K562 (cell line): ENCODE results near the gene ODAPH. TPM values are rescaled to one million over a fixed set of nuclear protein-coding genes. Genes with fewer than 3 reads are reported as not detected.

Experiments used
- ATAC-seq: fragments of 200-7000 bp; cut with Tn5 transposase; 3 replicates; pipeline ENCODE4 v1.9.1; 2020; ENCODE audit warnings: moderate library complexity
- BruUV-seq: library from RNA; stranded (reverse); fragments of 400-500 nt; replicated peaks from 2 replicates; lab custom pipeline; 2021; lab: Mats Ljungman, UMichigan
- CTCF ChIA-PET: fragments of 300-600 bp; formaldehyde crosslinking; extraction: SDS; loops from one replicate; lab custom pipeline; 2021; ENCODE audit warnings: low intra/inter-chr PET ratio; lab: Yijun Ruan, JAX
- POLR2A ChIA-PET: fragments of 300-600, 350-650 bp; sonication (Branson Sonifier 250); formaldehyde crosslinking; extraction: SDS; loops from one replicate; lab custom pipeline; 2021; ENCODE audit warnings: antibody characterized with exemption, inconsistent platforms; lab: Yijun Ruan, JAX
- DNase-seq, 4 experiments: peaks; one replicate each; pipeline versions ENCODE4 v3.0.0 to v3.0.0-alpha.2; 2011 to 2018; ENCODE audit warnings: low spot score in 3 of 4, mixed read lengths in 3 of 4; ENCODE audit errors: extremely low read depth in 1 of 4
- FAIRE-seq: peaks from 2 replicates; lab custom pipeline; 2011; peaks lifted over from hg19 to GRCh38; lab: Jason Lieb, UNC
- H2AFZ ChIP-seq: 2 replicates; pipeline ENCODE4 v1.6.0; 2011; ENCODE audit warnings: low read depth, low read length, control low read depth, inconsistent platforms
- H3K27ac ChIP-seq: fragments of 200-600 bp; 3 replicates; pipeline ENCODE4 v1.8.0; 2011; ENCODE audit warnings: low read depth, mild to moderate bottlenecking, control low read depth, inconsistent platforms, low read length, moderate library complexity, mixed read lengths; ENCODE audit errors: extremely low read depth
- H3K27me3 ChIP-seq, 2 experiments: fragments of 300-600 bp in 1 of 2; 2 replicates in 1 of 2; 3 replicates in 1 of 2; pipeline versions ENCODE4 v1.6.0 to v1.8.0; 2011; ENCODE audit warnings: inconsistent platforms in 2 of 2, low read length in 2 of 2, mild to moderate bottlenecking in 1 of 2, mixed read lengths in 1 of 2, moderate library complexity in 1 of 2; ENCODE audit not compliant: control insufficient read depth in 2 of 2, insufficient read depth in 2 of 2
- H3K36me3 ChIP-seq: fragments of 300-600 bp; 3 replicates; pipeline ENCODE4 v1.8.0; 2011; ENCODE audit warnings: mild to moderate bottlenecking, low read length, inconsistent platforms; ENCODE audit not compliant: control insufficient read depth, insufficient read depth
- H3K4me1 ChIP-seq, 2 experiments: fragments of 200-600 bp in 1 of 2; replicated peaks in 1 of 2; 2 replicates in 1 of 2; 3 replicates in 1 of 2; pipeline versions ENCODE4 v1.5.1 to v1.8.0; 2011; ENCODE audit warnings: inconsistent platforms in 2 of 2, low read length in 2 of 2, mild to moderate bottlenecking in 1 of 2, mixed read lengths in 1 of 2, moderate library complexity in 1 of 2; ENCODE audit not compliant: control insufficient read depth in 2 of 2, insufficient read depth in 2 of 2
- H3K4me2 ChIP-seq: 2 replicates; pipeline ENCODE4 v1.6.1; 2011; ENCODE audit warnings: low read length, control low read depth, inconsistent platforms, mixed read lengths; ENCODE audit not compliant: insufficient read depth
- H3K4me3 ChIP-seq: fragments of 200-600 bp; sonication (generic), shearing (Covaris generic); 2 replicates; pipeline ENCODE4 v1.5.1; 2016; ENCODE audit warnings: control low read depth, inconsistent platforms
- H3K79me2 ChIP-seq: fragments of 200-600 bp; 3 replicates; pipeline ENCODE4 v1.8.0; 2011; ENCODE audit warnings: low read length, inconsistent platforms; ENCODE audit not compliant: control insufficient read depth, insufficient read depth
- H3K9ac ChIP-seq, 2 experiments: 2 replicates each; pipeline versions ENCODE4 v1.6.0 to v1.6.1; 2011; ENCODE audit warnings: low read depth in 2 of 2, low read length in 2 of 2, control low read depth in 1 of 2, inconsistent platforms in 1 of 2, mild to moderate bottlenecking in 1 of 2, mixed read lengths in 1 of 2; ENCODE audit not compliant: insufficient read depth in 1 of 2
- H3K9me1 ChIP-seq: one replicate; pipeline ENCODE4 v1.6.0; 2011; ENCODE audit warnings: inconsistent platforms, mild to moderate bottlenecking, low read length, moderate library complexity; ENCODE audit not compliant: control insufficient read depth, insufficient read depth
- H3K9me3 ChIP-seq: replicated peaks from 2 replicates; pipeline ENCODE4 v1.5.1; 2011; ENCODE audit warnings: low read depth, low read length, inconsistent platforms; ENCODE audit not compliant: control insufficient read depth, insufficient read depth
- H4K20me1 ChIP-seq: replicated peaks from 2 replicates; pipeline ENCODE4 v1.6.1; 2011; ENCODE audit warnings: low read length, inconsistent platforms, mixed read lengths; ENCODE audit not compliant: control insufficient read depth, insufficient read depth
- C11orf30 ChIP-seq: fragments of 450-650 bp; IDR thresholded peaks from 2 replicates; pipeline ENCODE4 v1.6.1; 2016; ENCODE audit warnings: low read depth, mild to moderate bottlenecking
- DMBX1 ChIP-seq: fragments of 250-450 bp; sonication (Bioruptor Pico); IDR thresholded peaks from 2 replicates; pipeline ENCODE4 v1.8.0; 2022; ENCODE audit warnings: inconsistent platforms, mild to moderate bottlenecking, moderate library complexity, borderline replicate concordance
- DNMT1 ChIP-seq: fragments of 450-650 bp; IDR thresholded peaks from 2 replicates; pipeline ENCODE4 v1.6.1; 2016; ENCODE audit warnings: antibody characterized with exemption, mild to moderate bottlenecking
- GTF2E2 ChIP-seq: fragments of 200-800 bp; sonication (Bioruptor generic); IDR thresholded peaks from 2 replicates; pipeline ENCODE4 v1.6.1; 2016; ENCODE audit warnings: missing genetic modification characterization, missing compliant biosample characterization
- HSF4 ChIP-seq: fragments of 250-450 bp; sonication (Bioruptor Pico); IDR thresholded peaks from 2 replicates; pipeline ENCODE4 v2.1.2; 2022; ENCODE audit warnings: mild to moderate bottlenecking, moderate library complexity, borderline replicate concordance
- MAFF ChIP-seq: IDR thresholded peaks from 2 replicates; pipeline ENCODE4 v1.6.1; 2012; ENCODE audit warnings: low read length, improper control_type of control experiment
- MAFK ChIP-seq: IDR thresholded peaks from 2 replicates; pipeline ENCODE4 v1.6.1; 2011; ENCODE audit warnings: low read length, improper control_type of control experiment
- MCM5 ChIP-seq: fragments of 450-650 bp; IDR thresholded peaks from 2 replicates; pipeline ENCODE4 v1.6.1; 2016; ENCODE audit warnings: low read depth
- MCM7 ChIP-seq, 2 experiments: fragments of 450-650 bp; IDR thresholded peaks; 2 replicates each; pipeline ENCODE4 v1.6.1; 2016 to 2018
- MED1 ChIP-seq: sonication (generic); formaldehyde crosslinking; IDR thresholded peaks from 2 replicates; pipeline ENCODE4 v1.8.1; 2023; ENCODE audit warnings: missing genetic modification reagents, borderline replicate concordance
- PHTF2 ChIP-seq: fragments of 250-450 bp; sonication (Bioruptor Pico); IDR thresholded peaks from 2 replicates; pipeline ENCODE4 v1.5.0; 2021; ENCODE audit warnings: mild to moderate bottlenecking
- ZNF12 ChIP-seq: sonication (generic); formaldehyde crosslinking; IDR thresholded peaks from 2 replicates; pipeline ENCODE4 v1.4.0; 2020; ENCODE audit warnings: mild to moderate bottlenecking, missing genetic modification reagents
- ZNF124 ChIP-seq: sonication (generic); formaldehyde crosslinking; IDR thresholded peaks from 2 replicates; pipeline ENCODE4 v1.8.1; 2022; ENCODE audit warnings: missing genetic modification reagents
- ZNF316 ChIP-seq: fragments of 450-650 bp; IDR thresholded peaks from 2 replicates; pipeline ENCODE4 v1.6.1; 2016
- ZNF778 ChIP-seq: fragments of 450-650 bp; formaldehyde crosslinking; IDR thresholded peaks from 2 replicates; pipeline ENCODE4 v1.4.0; 2020; ENCODE audit warnings: mild to moderate bottlenecking, moderate library complexity
- WGBS: fragments of 100-300 bp; shearing (Covaris generic); methylation state at CpG from one replicate; pipeline ENCODE4 v1.1.6; 2016; ENCODE audit warnings: low coverage, mixed read lengths; ENCODE audit not compliant: insufficient coverage; ENCODE audit errors: missing lambda C conversion rate; 5-methylcytosine and 5-hydroxymethylcytosine counted together
- in situ Hi-C: fragments of 300-500 bp; cut with MboI; formaldehyde crosslinking; loops from 4 replicates; pipeline ENCODE4 v1.15.0; 2018; ENCODE audit warnings: inconsistent platforms, mixed read lengths
- intact Hi-C: fragments of 100-400 bp; cut with micrococcal nuclease; formaldehyde crosslinking; loops from 2 replicates; pipeline ENCODE4 v1.14.2; 2022
- polyA plus RNA-seq, 8 experiments: library from polyadenylated mRNA; depleted of rRNA in 4 of 8; stranded (reverse) in 5 of 8; unstranded in 3 of 8; fragments of >200 nt; fragmentation: Nextera tagmentation in 2 of 8; fragmentation: Illumina TruSeq in 1 of 8; extraction: Ambion mirVana in 2 of 8; extraction: Trizol in 1 of 8; gene quantifications; 2 replicates each; pipeline versions ENCODE4 v1.2.1 to v1.2.3, GENCODE V29; 2011 to 2014; ENCODE audit warnings: inconsistent platforms in 1 of 8, missing spikeins in 1 of 8
- total RNA-seq, 7 experiments: library from RNA; depleted of rRNA in 6 of 7; stranded (reverse); fragments of >200 nt in 6 of 7; fragmentation: Illumina TruSeq in 2 of 7; extraction: Trizol in 2 of 7; gene quantifications; 2 replicates each; pipeline versions ENCODE4 v1.2.1 to v1.2.3, GENCODE V29; 2011 to 2021; ENCODE audit warnings: low replicate concordance in 1 of 7
- TF ChIP-seq, protein P1 (sequence below), 2 experiments: fragments of 450-650 bp in 1 of 2; sonication (generic) in 1 of 2; formaldehyde crosslinking in 1 of 2; IDR thresholded peaks in 1 of 2; conservative IDR thresholded peaks in 1 of 2; 2 replicates each; pipeline versions ENCODE4 v1.6.1 to v1.8.1; 2016 to 2023; ENCODE audit warnings: mild to moderate bottlenecking in 2 of 2, moderate library complexity in 2 of 2, inconsistent platforms in 1 of 2, missing genetic modification reagents in 1 of 2

ODAPH gene
- total and polyA plus RNA-seq, 9 of the 15 experiments (the other 6 are each of a cell fraction or from before 2014, with no cell fraction given) = not detected

DNA sequence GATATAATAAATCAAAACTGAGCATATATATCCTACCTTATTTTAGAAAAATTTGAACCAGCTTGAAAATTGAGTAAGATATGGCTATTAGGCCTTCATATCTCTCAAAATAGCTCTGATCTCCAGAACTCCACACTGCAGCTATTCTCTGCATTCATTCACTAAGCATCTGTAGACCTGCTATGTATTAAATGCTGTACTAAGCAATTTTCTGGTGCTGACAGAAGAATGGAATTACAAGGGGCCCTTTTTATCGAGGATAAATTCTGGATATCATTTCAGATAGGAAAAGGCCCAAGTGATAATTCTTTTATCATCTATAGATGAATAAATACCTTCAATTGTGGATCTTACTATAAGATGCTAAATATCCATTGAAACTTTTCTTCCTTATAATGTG, 39.7 kb upstream of the ODAPH start:
- ChIA-PET CTCF (no interaction called here), POLR2A (interaction anchor here (0.7 to 1.1 kb wide), 4 partner anchors 11 to 39 kb away, joined by 3 to 4 read pairs (median 4); partner anchors contain the start of gene ODAPH)
- no peak for DNase-seq
- H3K9ac ChIP-seq = no peak overlapping the region
- H4K20me1 ChIP-seq = peaks cover 10% of the 10 kb centered on the region; the same call in 1 of the 2 replicates
- intact Hi-C loops = no loop called here
- H3K27ac ChIP-seq = no peak overlapping the region
- H3K36me3 ChIP-seq = peaks cover 27% of the 10 kb centered on the region
- H3K27me3 ChIP-seq = no peaks in the 10 kb centered on the region
- no peak for ATAC-seq
- no peaks in the 10 kb centered on the region for H3K9me1 ChIP-seq
- no TSS peak for BruUV-seq
- no peak for FAIRE-seq
- H3K4me2 ChIP-seq = no peak overlapping the region
- H3K79me2 ChIP-seq = peaks cover 46% of the 10 kb centered on the region
- in situ Hi-C loops = no loop called here
- no peak overlapping the region for H2AFZ ChIP-seq
- 78% methylated on average over 1 of the region's 1 CpG for WGBS
- TF ChIP-seq MCM7 (IDR thresholded peaks at IDR 0.05) (no peak), GTF2E2 (tag) (no peak), MAFK (peak; percentile 64), ZNF12 (CRISPR knock-in tag) (no peak), MCM5 (no peak), ZNF124 (CRISPR knock-in tag) (no peak), ZNF316 (peak; percentile 70), MAFF (peak; percentile 37; the same call in 1 of the 2 replicates), C11orf30 (0 out of 2 replicates have a peak, but pooled peaks have one; percentile 37), HSF4 (no peak), PHTF2 (no peak), MED1 (no peak), DMBX1 (CRISPR knock-in tag) (no peak), DNMT1 (no peak), ZNF778 (CRISPR knock-in tag) (no peak)
- TF ChIP-seq, protein P1, sequence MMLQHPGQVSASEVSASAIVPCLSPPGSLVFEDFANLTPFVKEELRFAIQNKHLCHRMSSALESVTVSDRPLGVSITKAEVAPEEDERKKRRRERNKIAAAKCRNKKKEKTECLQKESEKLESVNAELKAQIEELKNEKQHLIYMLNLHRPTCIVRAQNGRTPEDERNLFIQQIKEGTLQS (IDR thresholded peaks at IDR 0.05) = no peak
- TF ChIP-seq, protein P1 (CRISPR knock-in tag; conservative IDR thresholded peaks at IDR 0.05) = no peak
- TF ChIP-seq, all 486 proteins: peak for 4
- Histone ChIP-seq H3K4me3 (no peak overlapping the region), H3K4me1 (peaks cover 0 to 16% of the 10 kb centered on the region in 2 experiments; a peak in 4 of 5 replicates), H3K9me3 (no peaks in the 10 kb centered on the region)
